ENCODE data around the gene DHRSX. TPM values are rescaled to one million over a fixed set of nuclear protein-coding genes. Genes with fewer than 3 reads are reported as not detected.
A peak's percentile ranks its signal among the peaks of the same experiment; 100 is the strongest.

The DHRSX gene
- total RNA-seq, 1 donor from 2014 or later, result 30.4 TPM

GRCh38 chrX:2374086-2374485 is 126.7 kb downstream of the DHRSX start:
- FAIRE-seq (peak; percentile 60), DNase-seq (ENCODE audit: low read depth) (peak; percentile 30)
- no peak overlapping the region for H3K27ac Mint-ChIP-seq (ENCODE audit: unreplicated experiment)

GRCh38 chrX:2373615-2374014 is 127.2 kb downstream of the DHRSX start:
- Histone ChIP-seq H4K20me1 (ENCODE audit: insufficient read depth, low read length) (no peaks in the 10 kb centered on the region), H3K9ac (ENCODE audit: low read length) (no peak overlapping the region), H3K27me3 (ENCODE audit: insufficient read depth, low read length) (no peaks in the 10 kb centered on the region), H3K4me3 (ENCODE audit: insufficient read depth, low read depth, low read length) (no peak overlapping the region), H3K4me2 (ENCODE audit: low read length) (no peak overlapping the region), H3K4me1 (ENCODE audit: insufficient read depth, low read length) (peaks cover 7% of the 10 kb centered on the region), H2AFZ (ENCODE audit: low read depth, low read length) (no peak overlapping the region), H3K27ac (ENCODE audit: low read depth, low read length) (no peak overlapping the region), H3K9me3 (ENCODE audit: insufficient read depth, low read depth, low read length) (no peaks in the 10 kb centered on the region), H3K79me2 (ENCODE audit: insufficient read depth, low read length) (no peaks in the 10 kb centered on the region), H3K36me3 (ENCODE audit: insufficient read depth, low read length) (no peaks in the 10 kb centered on the region)
- Mint-ChIP-seq H3K27me3 (ENCODE audit: low read depth, unreplicated experiment) (no peaks in the 10 kb centered on the region), H3K27ac (ENCODE audit: unreplicated experiment) (peak overlapping the region; percentile 69), H3K4me3 (ENCODE audit: unreplicated experiment) (no peak overlapping the region), H3K36me3 (ENCODE audit: low read depth, unreplicated experiment) (peaks cover 24% of the 10 kb centered on the region), H3K9me3 (ENCODE audit: unreplicated experiment) (peaks cover 4% of the 10 kb centered on the region), H3K4me1 (ENCODE audit: low read depth, unreplicated experiment) (peaks cover 3% of the 10 kb centered on the region)
- FAIRE-seq (no peak), DNase-seq (ENCODE audit: low read depth) (no peak)
- TF ChIP-seq CTCF (IDR thresholded peaks at IDR 0.05; ENCODE audit: insufficient read depth, low read depth, low read length) (no peak), EZH2 (IDR thresholded peaks at IDR 0.05; ENCODE audit: insufficient read depth, low read length) (no peak)

More at GRCh38 chrX:2374086-2374485, 126.7 kb downstream of the DHRSX start:
- H3K36me3 ChIP-seq (ENCODE audit: insufficient read depth, low read length), result no peaks in the 10 kb centered on the region
- peaks cover 24% of the 10 kb centered on the region for H3K36me3 Mint-ChIP-seq (ENCODE audit: low read depth, unreplicated experiment)
- H3K4me3 Mint-ChIP-seq (ENCODE audit: unreplicated experiment), result no peak overlapping the region
- H3K9ac ChIP-seq (ENCODE audit: low read length), result no peak overlapping the region
- no peak overlapping the region for H3K4me2 ChIP-seq (ENCODE audit: low read length)
- no peak overlapping the region for H3K4me3 ChIP-seq (ENCODE audit: insufficient read depth, low read depth, low read length)
- H3K27ac ChIP-seq (ENCODE audit: low read depth, low read length), result no peak overlapping the region
- no peaks in the 10 kb centered on the region for H4K20me1 ChIP-seq (ENCODE audit: insufficient read depth, low read length)
- no peaks in the 10 kb centered on the region for H3K79me2 ChIP-seq (ENCODE audit: insufficient read depth, low read length)
- H3K4me1 ChIP-seq (ENCODE audit: insufficient read depth, low read length), result peaks cover 7% of the 10 kb centered on the region
- TF ChIP-seq CTCF (IDR thresholded peaks at IDR 0.05; ENCODE audit: insufficient read depth, low read depth, low read length) (no peak), EZH2 (IDR thresholded peaks at IDR 0.05; ENCODE audit: insufficient read depth, low read length) (no peak)
- H3K4me1 Mint-ChIP-seq (ENCODE audit: low read depth, unreplicated experiment), result peaks cover 3% of the 10 kb centered on the region
- H2AFZ ChIP-seq (ENCODE audit: low read depth, low read length), result no peak overlapping the region
- H3K27me3 Mint-ChIP-seq (ENCODE audit: low read depth, unreplicated experiment), result no peaks in the 10 kb centered on the region
- peaks cover 4% of the 10 kb centered on the region for H3K9me3 Mint-ChIP-seq (ENCODE audit: unreplicated experiment)
- no peaks in the 10 kb centered on the region for H3K27me3 ChIP-seq (ENCODE audit: insufficient read depth, low read length)
- no peaks in the 10 kb centered on the region for H3K9me3 ChIP-seq (ENCODE audit: insufficient read depth, low read depth, low read length)

- Histone ChIP-seq H3K9ac (ENCODE audit: low read length) (no peak overlapping the region), H2AFZ (ENCODE audit: low read depth, low read length) (no peak overlapping the region), H3K79me2 (ENCODE audit: insufficient read depth, low read length) (no peaks in the 10 kb centered on the region), H3K9me3 (ENCODE audit: insufficient read depth, low read depth, low read length) (no peaks in the 10 kb centered on the region), H3K36me3 (ENCODE audit: insufficient read depth, low read length) (no peaks in the 10 kb centered on the region), H3K4me3 (ENCODE audit: insufficient read depth, low read depth, low read length) (no peak overlapping the region), H3K4me2 (ENCODE audit: low read length) (peak overlapping the region; percentile 50), H3K27ac (ENCODE audit: low read depth, low read length) (no peak overlapping the region), H3K27me3 (ENCODE audit: insufficient read depth, low read length) (no peaks in the 10 kb centered on the region), H3K4me1 (ENCODE audit: insufficient read depth, low read length) (peaks cover 7% of the 10 kb centered on the region), H4K20me1 (ENCODE audit: insufficient read depth, low read length) (no peaks in the 10 kb centered on the region)
- FAIRE-seq (no peak), DNase-seq (ENCODE audit: low read depth) (peak; percentile 47)
- Mint-ChIP-seq H3K4me1 (ENCODE audit: low read depth, unreplicated experiment) (peaks cover 3% of the 10 kb centered on the region), H3K36me3 (ENCODE audit: low read depth, unreplicated experiment) (peaks cover 12% of the 10 kb centered on the region), H3K27ac (ENCODE audit: unreplicated experiment) (no peak overlapping the region), H3K4me3 (ENCODE audit: unreplicated experiment) (no peak overlapping the region), H3K27me3 (ENCODE audit: low read depth, unreplicated experiment) (no peaks in the 10 kb centered on the region), H3K9me3 (ENCODE audit: unreplicated experiment) (no peaks in the 10 kb centered on the region)
- TF ChIP-seq EZH2 (IDR thresholded peaks at IDR 0.05; ENCODE audit: insufficient read depth, low read length) (no peak), CTCF (IDR thresholded peaks at IDR 0.05; ENCODE audit: insufficient read depth, low read depth, low read length) (no peak)
These were observed 129.6 kb downstream of the DHRSX start for GRCh38 chrX:2371026-2371711.
